Astrocyte (in vitro differentiated cells and primary cell): ENCODE measurements around the gene MRPS18B. TPM values are rescaled to one million over a fixed set of nuclear protein-coding genes. Genes with fewer than 3 reads are reported as not detected.
"Not testable (repeated sequence)": the region's sequence is repeated elsewhere in the genome, so short reads cannot be mapped to it uniquely, and the experiment has no call there.

Experiments used
- DNase-seq: peaks from one replicate; pipeline ENCODE4 v3.0.0-alpha.2; 2010; ENCODE audit warnings: low read depth
- FAIRE-seq: peaks from 2 replicates; lab custom pipeline; 2011; peaks lifted over from hg19 to GRCh38; lab: Jason Lieb, UNC
- H2AFZ ChIP-seq: 2 replicates; pipeline ENCODE4 v1.6.0; 2012; ENCODE audit warnings: low read depth, low read length, inconsistent platforms
- H3K27ac ChIP-seq: 2 replicates; pipeline ENCODE4 v1.5.1; 2011; ENCODE audit warnings: low read depth, low read length, inconsistent platforms
- H3K27me3 ChIP-seq: 2 replicates; pipeline ENCODE4 v1.6.0; 2011; ENCODE audit warnings: low read length, inconsistent platforms; ENCODE audit not compliant: insufficient read depth
- H3K36me3 ChIP-seq: 2 replicates; pipeline ENCODE4 v1.5.1; 2011; ENCODE audit warnings: low read length, inconsistent platforms; ENCODE audit not compliant: insufficient read depth
- H3K4me1 ChIP-seq: 2 replicates; pipeline ENCODE4 v1.5.1; 2011; ENCODE audit warnings: low read length, inconsistent platforms; ENCODE audit not compliant: insufficient read depth
- H3K4me2 ChIP-seq: 2 replicates; pipeline ENCODE4 v1.6.0; 2012; ENCODE audit warnings: low read length, inconsistent platforms
- H3K4me3 ChIP-seq: 2 replicates; pipeline ENCODE4 v1.5.1; 2011; ENCODE audit warnings: low read depth, mild to moderate bottlenecking, low read length, inconsistent platforms; ENCODE audit not compliant: insufficient read depth
- H3K79me2 ChIP-seq: 2 replicates; pipeline ENCODE4 v1.6.0; 2012; ENCODE audit warnings: mild to moderate bottlenecking, low read length, inconsistent platforms; ENCODE audit not compliant: insufficient read depth
- H3K9ac ChIP-seq: 2 replicates; pipeline ENCODE4 v1.6.0; 2012; ENCODE audit warnings: mild to moderate bottlenecking, low read length, inconsistent platforms
- H3K9me3 ChIP-seq: 2 replicates; pipeline ENCODE4 v1.5.1; 2012; ENCODE audit warnings: low read depth, mild to moderate bottlenecking, low read length, inconsistent platforms; ENCODE audit not compliant: insufficient read depth
- H4K20me1 ChIP-seq: 2 replicates; pipeline ENCODE4 v1.6.0; 2012; ENCODE audit warnings: low read length, inconsistent platforms; ENCODE audit not compliant: insufficient read depth
- H3K27ac Mint-ChIP-seq: one replicate; pipeline ENCODE4 v1.8.0; 2021; ENCODE audit warnings: mild to moderate bottlenecking, mixed read lengths; ENCODE audit not compliant: unreplicated experiment
- H3K27me3 Mint-ChIP-seq: one replicate; pipeline ENCODE4 v1.8.0; 2021; ENCODE audit warnings: low read depth, mixed read lengths; ENCODE audit not compliant: unreplicated experiment
- H3K36me3 Mint-ChIP-seq: one replicate; pipeline ENCODE4 v1.8.0; 2021; ENCODE audit warnings: low read depth, mixed read lengths; ENCODE audit not compliant: unreplicated experiment
- H3K4me1 Mint-ChIP-seq: one replicate; pipeline ENCODE4 v1.8.0; 2021; ENCODE audit warnings: low read depth, mixed read lengths; ENCODE audit not compliant: unreplicated experiment
- H3K4me3 Mint-ChIP-seq: one replicate; pipeline ENCODE4 v1.8.0; 2021; ENCODE audit warnings: mild to moderate bottlenecking, moderate library complexity, mixed read lengths; ENCODE audit not compliant: unreplicated experiment
- H3K9me3 Mint-ChIP-seq: one replicate; pipeline ENCODE4 v1.8.0; 2021; ENCODE audit warnings: mild to moderate bottlenecking, mixed read lengths; ENCODE audit not compliant: unreplicated experiment
- EZH2 ChIP-seq: IDR thresholded peaks from 2 replicates; pipeline ENCODE4 v1.6.1; 2012; ENCODE audit warnings: mild to moderate bottlenecking, low read length, inconsistent platforms; ENCODE audit not compliant: insufficient read depth
- total RNA-seq: library from RNA; stranded (reverse); gene quantifications from 2 replicates; pipeline ENCODE4 v1.2.1, GENCODE V29; 2021
- TF ChIP-seq, protein P1 (sequence below): IDR thresholded peaks from 2 replicates; pipeline ENCODE4 v1.5.1; 2011; ENCODE audit warnings: low read depth, mild to moderate bottlenecking, inconsistent platforms, low read length, moderate library complexity; ENCODE audit not compliant: insufficient read depth

The MRPS18B gene
- total RNA-seq, 1 donor from 2014 or later, result 28.0 TPM

- H3K27ac Mint-ChIP-seq, result peak overlapping the region; percentile 75
- peaks cover 5% of the 10 kb centered on the region for H4K20me1 ChIP-seq
- H3K4me2 ChIP-seq, result no peak overlapping the region
- no peak for TF ChIP-seq EZH2
- TF ChIP-seq, protein P1, sequence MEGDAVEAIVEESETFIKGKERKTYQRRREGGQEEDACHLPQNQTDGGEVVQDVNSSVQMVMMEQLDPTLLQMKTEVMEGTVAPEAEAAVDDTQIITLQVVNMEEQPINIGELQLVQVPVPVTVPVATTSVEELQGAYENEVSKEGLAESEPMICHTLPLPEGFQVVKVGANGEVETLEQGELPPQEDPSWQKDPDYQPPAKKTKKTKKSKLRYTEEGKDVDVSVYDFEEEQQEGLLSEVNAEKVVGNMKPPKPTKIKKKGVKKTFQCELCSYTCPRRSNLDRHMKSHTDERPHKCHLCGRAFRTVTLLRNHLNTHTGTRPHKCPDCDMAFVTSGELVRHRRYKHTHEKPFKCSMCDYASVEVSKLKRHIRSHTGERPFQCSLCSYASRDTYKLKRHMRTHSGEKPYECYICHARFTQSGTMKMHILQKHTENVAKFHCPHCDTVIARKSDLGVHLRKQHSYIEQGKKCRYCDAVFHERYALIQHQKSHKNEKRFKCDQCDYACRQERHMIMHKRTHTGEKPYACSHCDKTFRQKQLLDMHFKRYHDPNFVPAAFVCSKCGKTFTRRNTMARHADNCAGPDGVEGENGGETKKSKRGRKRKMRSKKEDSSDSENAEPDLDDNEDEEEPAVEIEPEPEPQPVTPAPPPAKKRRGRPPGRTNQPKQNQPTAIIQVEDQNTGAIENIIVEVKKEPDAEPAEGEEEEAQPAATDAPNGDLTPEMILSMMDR, result no peak
- H2AFZ ChIP-seq, result no peak overlapping the region
- no peaks in the 10 kb centered on the region for H3K9me3 Mint-ChIP-seq
- H3K4me1 Mint-ChIP-seq, result peaks cover 33% of the 10 kb centered on the region
- H3K27me3 ChIP-seq, result no peaks in the 10 kb centered on the region
- peaks cover 14% of the 10 kb centered on the region for H3K4me1 ChIP-seq
- H3K9ac ChIP-seq, result peak overlapping the region; percentile 37
- no peak overlapping the region for H3K27ac ChIP-seq
- FAIRE-seq (no peak), DNase-seq (no peak)
- no peaks in the 10 kb centered on the region for H3K27me3 Mint-ChIP-seq
- peak overlapping the region; percentile 11 for H3K4me3 Mint-ChIP-seq
- no peaks in the 10 kb centered on the region for H3K9me3 ChIP-seq
- peaks cover 53% of the 10 kb centered on the region for H3K36me3 ChIP-seq
- no peak overlapping the region for H3K4me3 ChIP-seq
- no peaks in the 10 kb centered on the region for H3K79me2 ChIP-seq
- H3K36me3 Mint-ChIP-seq, result peaks cover 40% of the 10 kb centered on the region
Measured at GRCh38 chr6:30657454-30657853, 39.8 kb downstream of the MRPS18B start.

- H3K4me2 ChIP-seq, H4K20me1 ChIP-seq, FAIRE-seq, H2AFZ ChIP-seq, H3K9ac ChIP-seq, H3K9me3 ChIP-seq, H3K27me3 ChIP-seq, H3K9me3 Mint-ChIP-seq, H3K4me3 ChIP-seq, H3K27me3 Mint-ChIP-seq, DNase-seq, H3K79me2 ChIP-seq, H3K27ac ChIP-seq: not testable (repeated sequence)
- H3K4me1 ChIP-seq, result peaks cover 14% of the 10 kb centered on the region
- H3K4me3 Mint-ChIP-seq, result peak overlapping the region; percentile 11
- H3K4me1 Mint-ChIP-seq, result peaks cover 33% of the 10 kb centered on the region
- H3K36me3 ChIP-seq, result peaks cover 51% of the 10 kb centered on the region
- peaks cover 40% of the 10 kb centered on the region for H3K36me3 Mint-ChIP-seq
- peak overlapping the region; percentile 75 for H3K27ac Mint-ChIP-seq
Measured at GRCh38 chr6:30657922-30658321, 40.3 kb downstream of the MRPS18B start.

DNA sequence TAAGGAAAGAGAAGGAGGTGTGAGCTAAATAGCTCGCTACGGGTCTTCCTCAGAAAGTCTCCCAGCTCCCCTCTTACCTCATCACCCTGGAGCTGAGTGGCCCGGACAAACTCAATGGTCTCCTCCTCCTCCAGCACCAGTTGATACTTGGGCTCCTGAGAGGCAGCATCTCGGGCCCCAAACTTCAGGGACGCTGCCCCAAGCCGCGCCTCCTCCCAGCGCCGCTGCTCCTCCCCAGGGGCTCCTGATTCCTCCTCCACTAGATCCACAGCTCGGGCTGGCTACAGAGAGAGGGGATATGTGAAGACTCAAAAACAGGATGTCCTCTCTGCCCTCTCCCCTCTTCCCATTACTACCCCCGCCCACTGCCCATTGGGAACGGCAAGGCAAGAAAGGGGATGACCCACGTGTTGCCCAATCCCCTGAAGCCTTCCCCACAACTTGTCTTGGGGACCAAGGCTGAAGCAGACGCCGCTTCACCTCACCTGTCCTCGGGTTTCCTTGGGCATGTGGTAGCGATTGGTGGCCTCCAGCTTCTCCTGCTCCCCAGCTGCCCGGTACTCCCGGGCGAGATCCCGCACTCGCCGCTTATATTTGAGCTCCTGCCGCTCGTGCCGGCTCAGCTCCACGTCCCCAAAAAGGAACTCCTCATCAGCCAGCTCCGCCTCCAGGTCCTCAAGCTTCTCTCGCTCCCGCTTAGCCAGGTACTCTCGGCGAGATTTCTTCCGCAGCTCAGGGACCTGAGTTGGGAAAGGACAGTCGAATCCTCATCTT, 47.5 kb downstream of the MRPS18B start:
- H3K4me3 Mint-ChIP-seq, result no peak overlapping the region
- FAIRE-seq, result no peak
- H3K27ac Mint-ChIP-seq, result peak overlapping the region; percentile 41
- Histone ChIP-seq H3K4me2 (no peak overlapping the region), H3K4me3 (no peak overlapping the region), H3K36me3 (peaks cover 47% of the 10 kb centered on the region), H3K9ac (no peak overlapping the region), H3K9me3 (no peaks in the 10 kb centered on the region), H2AFZ (no peak overlapping the region), H3K27me3 (no peaks in the 10 kb centered on the region), H3K79me2 (peaks cover 6% of the 10 kb centered on the region), H4K20me1 (no peaks in the 10 kb centered on the region), H3K27ac (no peak overlapping the region), H3K4me1 (no peaks in the 10 kb centered on the region)
- H3K36me3 Mint-ChIP-seq, result peaks cover 20% of the 10 kb centered on the region
- TF ChIP-seq, protein P1, result no peak
- H3K4me1 Mint-ChIP-seq, result peaks cover 4% of the 10 kb centered on the region
- DNase-seq, result no peak
- H3K9me3 Mint-ChIP-seq, result no peaks in the 10 kb centered on the region
- no peaks in the 10 kb centered on the region for H3K27me3 Mint-ChIP-seq

DNA sequence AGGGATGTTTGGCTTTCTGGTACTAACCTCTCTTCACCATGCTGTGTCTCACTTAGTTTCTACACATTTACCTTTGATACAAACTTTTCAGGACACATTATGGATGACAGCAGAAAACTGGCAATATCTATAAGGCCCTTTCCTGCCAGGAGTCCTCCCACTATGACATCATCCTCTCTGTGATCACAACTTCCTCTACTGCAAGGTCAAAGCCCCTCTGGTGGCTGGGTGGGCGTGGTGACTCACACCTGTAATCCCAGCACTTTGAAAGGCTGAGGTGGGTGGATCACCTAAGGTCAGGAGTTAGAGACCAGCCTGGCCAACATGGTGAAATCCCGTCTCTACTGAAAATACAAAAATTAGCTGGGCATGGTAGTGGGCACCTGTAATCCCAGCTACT, 48.7 kb downstream of the MRPS18B start:
- not testable (repeated sequence) for H3K4me2 ChIP-seq, H3K4me1 ChIP-seq, DNase-seq, H3K4me1 Mint-ChIP-seq, H3K9ac ChIP-seq, H3K4me3 ChIP-seq, H3K27ac ChIP-seq, H3K9me3 Mint-ChIP-seq, H3K27me3 Mint-ChIP-seq, H4K20me1 ChIP-seq, H3K4me3 Mint-ChIP-seq, H3K27me3 ChIP-seq, H3K9me3 ChIP-seq, FAIRE-seq, H2AFZ ChIP-seq, H3K27ac Mint-ChIP-seq
- peaks cover 21% of the 10 kb centered on the region for H3K36me3 Mint-ChIP-seq
- peaks cover 16% of the 10 kb centered on the region for H3K79me2 ChIP-seq
- peaks cover 47% of the 10 kb centered on the region for H3K36me3 ChIP-seq
